CD14-positive monocyte (primary cell): ENCODE measurements around the gene GUCY1A1. TPM values are rescaled to one million over a fixed set of nuclear protein-coding genes. Genes with fewer than 3 reads are reported as not detected.
A peak's percentile ranks its signal among the peaks of the same experiment; 100 is the strongest.

Source experiments
- DNase-seq, 3 donors: peaks; one replicate each; pipeline ENCODE4 v3.0.0-alpha.2; 2011 to 2022
- H2AFZ ChIP-seq: 2 replicates; pipeline ENCODE4 v1.6.0; 2012; ENCODE audit warnings: mild to moderate bottlenecking, low read depth, low read length, inconsistent platforms; ENCODE audit not compliant: insufficient read depth, poor library complexity, severe bottlenecking
- H3K27ac ChIP-seq, 2 donors: 1 replicate in 1 of 2; 2 replicates in 1 of 2; pipeline ENCODE4 v1.5.1; 2012 to 2013; ENCODE audit warnings: low read length in 2 of 2, control low read depth in 1 of 2, inconsistent platforms in 1 of 2, low read depth in 1 of 2, mild to moderate bottlenecking in 1 of 2
- H3K27me3 ChIP-seq, 2 donors: one replicate each; pipeline versions ENCODE4 v1.6.0 to v1.6.1; 2011 to 2013; ENCODE audit warnings: low read length in 2 of 2; ENCODE audit not compliant: control insufficient read depth in 2 of 2, insufficient read depth in 2 of 2
- H3K36me3 ChIP-seq, 2 donors: replicated peaks in 1 of 2; 1 replicate in 1 of 2; 2 replicates in 1 of 2; pipeline versions ENCODE4 v1.5.1 to v1.6.1; 2012 to 2013; ENCODE audit warnings: low read length in 2 of 2, control low read depth in 1 of 2, inconsistent platforms in 1 of 2, mild to moderate bottlenecking in 1 of 2; ENCODE audit not compliant: insufficient read depth in 2 of 2, control insufficient read depth in 1 of 2
- H3K4me1 ChIP-seq, 2 donors: 1 replicate in 1 of 2; 2 replicates in 1 of 2; pipeline versions ENCODE4 v1.5.1 to v1.6.1; 2012 to 2013; ENCODE audit warnings: low read length in 2 of 2, control low read depth in 1 of 2, inconsistent platforms in 1 of 2, mild to moderate bottlenecking in 1 of 2, moderate library complexity in 1 of 2; ENCODE audit not compliant: insufficient read depth in 2 of 2, control insufficient read depth in 1 of 2
- H3K4me2 ChIP-seq: replicated peaks from 2 replicates; pipeline ENCODE3; 2012; ENCODE audit warnings: low read length, moderate library complexity, mild to moderate bottlenecking; ENCODE audit not compliant: poor library complexity, severe bottlenecking; ENCODE audit errors: extremely low read depth
- H3K4me3 ChIP-seq, 3 experiments: fragments of 200-600 bp in 1 of 3; sonication (generic) in 1 of 3; replicated peaks in 1 of 3; 1 replicate in 2 of 3; 2 replicates in 1 of 3; pipeline ENCODE4 v1.5.1; 2011 to 2013; ENCODE audit warnings: low read length in 3 of 3, mild to moderate bottlenecking in 3 of 3, control low read depth in 2 of 3, low read depth in 2 of 3, inconsistent platforms in 1 of 3, moderate library complexity in 1 of 3
- H3K79me2 ChIP-seq: 2 replicates; pipeline ENCODE4 v1.6.0; 2012; ENCODE audit warnings: mild to moderate bottlenecking, control low read depth, inconsistent platforms, low read length, moderate library complexity; ENCODE audit not compliant: insufficient read depth
- H3K9ac ChIP-seq: 2 replicates; pipeline ENCODE4 v1.6.0; 2017; ENCODE audit warnings: low read length, mild to moderate bottlenecking; ENCODE audit not compliant: insufficient read depth, poor library complexity, severe bottlenecking
- H3K9me3 ChIP-seq, 2 donors: replicated peaks in 1 of 2; 1 replicate in 1 of 2; 2 replicates in 1 of 2; pipeline versions ENCODE4 v1.5.1 to v1.6.1; 2012 to 2013; ENCODE audit warnings: low read length in 2 of 2, control low read depth in 1 of 2; ENCODE audit not compliant: control insufficient read depth in 1 of 2, insufficient read depth in 1 of 2
- H4K20me1 ChIP-seq: 2 replicates; pipeline ENCODE4 v1.6.0; 2012; ENCODE audit warnings: mild to moderate bottlenecking, low read length, control low read depth, moderate library complexity; ENCODE audit not compliant: insufficient read depth
- H3K27ac Mint-ChIP-seq, 7 donors: one replicate each; pipeline ENCODE4 v1.8.0; 2020; ENCODE audit warnings: mild to moderate bottlenecking in 7 of 7, mixed read lengths in 7 of 7, moderate library complexity in 6 of 7, inconsistent platforms in 2 of 7
- H3K27me3 Mint-ChIP-seq, 3 donors: one replicate each; pipeline ENCODE4 v1.8.0; 2021 to 2022; ENCODE audit warnings: low read depth in 3 of 3, mild to moderate bottlenecking in 3 of 3, mixed read lengths in 3 of 3, moderate library complexity in 3 of 3, inconsistent platforms in 1 of 3
- H3K36me3 Mint-ChIP-seq, 2 donors: one replicate each; pipeline ENCODE4 v1.8.0; 2020; ENCODE audit warnings: mixed read lengths in 2 of 2, inconsistent platforms in 1 of 2, mild to moderate bottlenecking in 1 of 2
- H3K4me1 Mint-ChIP-seq: one replicate; pipeline ENCODE4 v1.8.0; 2020; ENCODE audit warnings: mild to moderate bottlenecking, mixed read lengths
- H3K4me3 Mint-ChIP-seq, 2 donors: one replicate each; pipeline ENCODE4 v1.8.0; 2020; ENCODE audit warnings: mild to moderate bottlenecking in 2 of 2, mixed read lengths in 2 of 2, moderate library complexity in 1 of 2
- H3K9me3 Mint-ChIP-seq, 7 donors: one replicate each; pipeline ENCODE4 v1.8.0; 2020 to 2022; ENCODE audit warnings: mixed read lengths in 7 of 7, mild to moderate bottlenecking in 6 of 7, moderate library complexity in 6 of 7, inconsistent platforms in 2 of 7
- WGBS: methylation state at CpG from one replicate; pipeline ENCODE4 v1.1.5; 2013; ENCODE audit warnings: missing lambda C conversion rate; ENCODE audit not compliant: insufficient coverage; 5-methylcytosine and 5-hydroxymethylcytosine counted together
- intact Hi-C, 2 donors: fragments of 100-400 bp; cut with micrococcal nuclease; formaldehyde crosslinking; loops; one replicate each; pipeline versions ENCODE4 v1.15.0 to v1.15.1; 2023
- polyA plus RNA-seq, 3 donors: library from polyadenylated mRNA; depleted of rRNA in 1 of 3; unstranded in 2 of 3; stranded (reverse) in 1 of 3; fragments of 300-500 nt in 2 of 3; fragments of >200 nt in 1 of 3; fragmentation: Illumina TruSeq in 2 of 3; gene quantifications; 1 replicate in 2 of 3; 2 replicates in 1 of 3; pipeline ENCODE4 v1.2.3, GENCODE V29; 2012 to 2021
- TF ChIP-seq, protein P1 (sequence below): fragments of 200-600 bp; IDR thresholded peaks from one replicate; pipeline ENCODE4 v1.8.0; 2022; ENCODE audit warnings: antibody characterized with exemption, mild to moderate bottlenecking

Gene GUCY1A1
- polyA plus RNA-seq, 3 donors: 0.88 to 1.2 (median 0.95) TPM

DNA sequence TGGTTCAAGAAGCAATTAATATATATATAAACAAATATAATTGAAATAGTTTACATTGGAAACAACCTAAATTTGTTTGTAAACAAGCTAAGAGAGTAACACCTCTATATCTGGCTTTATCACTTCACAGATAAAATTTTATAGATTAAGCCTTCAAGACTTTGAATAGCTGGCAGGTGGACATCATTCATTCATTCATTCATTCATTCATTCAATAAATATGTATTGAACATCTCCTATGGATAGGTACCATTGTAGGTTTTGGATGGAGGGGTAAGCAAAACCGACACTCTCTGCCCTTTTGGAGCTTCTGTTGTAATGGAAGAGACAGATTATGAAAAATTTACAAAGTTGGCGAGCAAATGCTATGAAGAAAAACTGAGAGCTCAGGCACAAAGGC lies 35.2 kb downstream of the GUCY1A1 start:
- intact Hi-C loops: no loop called here
- Mint-ChIP-seq H3K4me1 (peaks cover under 1% of the 10 kb centered on the region), H3K27ac (no peak overlapping the region), H3K9me3 (peaks cover 0 to 3% (median 0%) of the 10 kb centered on the region in 7 donors), H3K36me3 (no peaks in the 10 kb centered on the region), H3K27me3 (no peaks in the 10 kb centered on the region), H3K4me3 (no peak overlapping the region)
- TF ChIP-seq, protein P1, sequence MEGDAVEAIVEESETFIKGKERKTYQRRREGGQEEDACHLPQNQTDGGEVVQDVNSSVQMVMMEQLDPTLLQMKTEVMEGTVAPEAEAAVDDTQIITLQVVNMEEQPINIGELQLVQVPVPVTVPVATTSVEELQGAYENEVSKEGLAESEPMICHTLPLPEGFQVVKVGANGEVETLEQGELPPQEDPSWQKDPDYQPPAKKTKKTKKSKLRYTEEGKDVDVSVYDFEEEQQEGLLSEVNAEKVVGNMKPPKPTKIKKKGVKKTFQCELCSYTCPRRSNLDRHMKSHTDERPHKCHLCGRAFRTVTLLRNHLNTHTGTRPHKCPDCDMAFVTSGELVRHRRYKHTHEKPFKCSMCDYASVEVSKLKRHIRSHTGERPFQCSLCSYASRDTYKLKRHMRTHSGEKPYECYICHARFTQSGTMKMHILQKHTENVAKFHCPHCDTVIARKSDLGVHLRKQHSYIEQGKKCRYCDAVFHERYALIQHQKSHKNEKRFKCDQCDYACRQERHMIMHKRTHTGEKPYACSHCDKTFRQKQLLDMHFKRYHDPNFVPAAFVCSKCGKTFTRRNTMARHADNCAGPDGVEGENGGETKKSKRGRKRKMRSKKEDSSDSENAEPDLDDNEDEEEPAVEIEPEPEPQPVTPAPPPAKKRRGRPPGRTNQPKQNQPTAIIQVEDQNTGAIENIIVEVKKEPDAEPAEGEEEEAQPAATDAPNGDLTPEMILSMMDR: no peak
- H3K27me3 ChIP-seq: no peaks in the 10 kb centered on the region
- DNase-seq: no peak
- no peak overlapping the region for H3K4me3 ChIP-seq
- H3K36me3 ChIP-seq: no peaks in the 10 kb centered on the region
- H2AFZ ChIP-seq: no peak overlapping the region
- no peak overlapping the region for H3K9ac ChIP-seq
- no peaks in the 10 kb centered on the region for H3K9me3 ChIP-seq
- no peaks in the 10 kb centered on the region for H3K79me2 ChIP-seq
- no peak overlapping the region for H3K27ac ChIP-seq
- peaks cover 0 to 2% of the 10 kb centered on the region in 2 donors for H3K4me1 ChIP-seq
- H4K20me1 ChIP-seq: no peaks in the 10 kb centered on the region
- H3K4me2 ChIP-seq: no peak overlapping the region
- WGBS: no CpG with 5 or more reads among the region's 2 CpGs

DNA sequence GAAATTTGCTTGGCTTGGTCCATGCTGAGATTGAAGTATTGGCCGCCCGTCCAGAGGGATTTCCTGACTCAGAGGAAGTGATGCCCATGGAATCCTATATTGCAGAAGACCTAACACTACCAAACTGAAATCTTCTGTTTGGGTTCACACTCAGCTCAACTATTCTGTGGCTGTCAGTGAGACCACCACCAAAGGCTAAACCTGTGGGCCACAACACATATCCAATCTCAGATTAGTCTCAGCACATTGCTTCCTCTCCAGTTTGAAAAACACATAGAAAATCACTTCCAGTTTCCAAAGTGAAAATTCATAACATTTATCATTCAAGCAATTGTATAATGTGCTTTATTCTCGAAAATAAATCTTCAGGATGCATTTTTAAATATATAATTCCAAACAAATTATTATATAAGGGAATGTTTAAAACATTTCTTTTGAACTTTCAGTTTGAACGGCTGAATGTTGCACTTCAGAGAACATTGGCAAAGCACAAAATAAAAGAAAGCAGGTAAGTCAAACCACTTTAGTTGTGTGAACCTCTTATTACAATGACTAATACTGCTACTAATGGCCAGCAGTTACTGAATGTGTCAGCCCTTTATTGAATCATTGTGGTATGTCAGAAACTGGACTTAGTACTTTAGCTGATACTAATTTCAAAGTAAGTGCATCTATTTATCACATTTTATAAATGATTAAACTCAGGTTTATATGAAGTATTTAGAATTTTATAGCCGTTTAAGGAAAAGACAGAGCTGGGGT lies 37.0 kb downstream of the GUCY1A1 start:
- Histone ChIP-seq H3K27ac (no peak overlapping the region), H3K4me3 (no peak overlapping the region), H4K20me1 (no peaks in the 10 kb centered on the region), H3K9me3 (no peaks in the 10 kb centered on the region), H3K36me3 (no peaks in the 10 kb centered on the region), H3K4me2 (no peak overlapping the region), H2AFZ (no peak overlapping the region), H3K27me3 (no peaks in the 10 kb centered on the region), H3K9ac (no peak overlapping the region), H3K4me1 (no peaks in the 10 kb centered on the region), H3K79me2 (no peaks in the 10 kb centered on the region)
- peak overlapping the region in 1 of 7 donors; percentile 20 for H3K27ac Mint-ChIP-seq
- no peak for DNase-seq
- TF ChIP-seq, protein P1: no peak
- H3K36me3 Mint-ChIP-seq: no peaks in the 10 kb centered on the region
- peaks cover 0 to 2% (median 0%) of the 10 kb centered on the region in 7 donors for H3K9me3 Mint-ChIP-seq
- 86% methylated on average over 2 of the region's 5 CpGs for whole genome bisulfite sequencing
- intact Hi-C loops: no loop called here
- H3K4me1 Mint-ChIP-seq: no peaks in the 10 kb centered on the region
- H3K4me3 Mint-ChIP-seq: no peak overlapping the region
- H3K27me3 Mint-ChIP-seq: no peaks in the 10 kb centered on the region
